CD4-positive, alpha-beta T cell (primary cell): ENCODE results near the gene DMXL2. TPM values are rescaled to one million over a fixed set of nuclear protein-coding genes. Genes with fewer than 3 reads are reported as not detected.

Source experiments
- ATAC-seq: fragments of 200-7000 bp; cut with Tn5 transposase; one replicate; pipeline ENCODE4 v1.10.0; 2022; ENCODE audit warnings: mild to moderate bottlenecking; ENCODE audit not compliant: poor library complexity
- CTCF ChIA-PET: fragments of 350-600 bp; sonication (Branson Sonifier 250); formaldehyde crosslinking; loops from one replicate; lab custom pipeline; 2021; ENCODE audit warnings: antibody characterized with exemption, inconsistent platforms; lab: Charles Lee
- POLR2A ChIA-PET: fragments of 350-600 bp; sonication (Branson Sonifier 250); formaldehyde crosslinking; loops from one replicate; lab custom pipeline; 2021; ENCODE audit warnings: antibody characterized with exemption, inconsistent platforms; lab: Charles Lee
- DNase-seq, 14 experiments: peaks; one replicate each; pipeline ENCODE4 v3.0.0-alpha.2; 2013 to 2020; ENCODE audit warnings: mixed read lengths in 2 of 14
- H3K27ac ChIP-seq, 2 donors: one replicate each; pipeline versions ENCODE4 v1.5.1 to v1.7.0; 2013; ENCODE audit warnings: low read length in 2 of 2, low read depth in 1 of 2, mild to moderate bottlenecking in 1 of 2
- H3K27me3 ChIP-seq, 2 experiments: 1 replicate in 1 of 2; 2 replicates in 1 of 2; pipeline versions ENCODE4 v1.6.1 to v1.7.0; 2013; ENCODE audit warnings: low read length in 2 of 2, control low read depth in 1 of 2, mild to moderate bottlenecking in 1 of 2, moderate library complexity in 1 of 2; ENCODE audit not compliant: insufficient read depth in 2 of 2, control insufficient read depth in 1 of 2
- H3K36me3 ChIP-seq: one replicate; pipeline ENCODE4 v1.6.1; 2013; ENCODE audit warnings: low read length, control low read depth; ENCODE audit not compliant: insufficient read depth
- H3K4me1 ChIP-seq: one replicate; pipeline ENCODE4 v1.6.1; 2013; ENCODE audit warnings: low read length, control low read depth; ENCODE audit not compliant: insufficient read depth
- H3K4me3 ChIP-seq: one replicate; pipeline ENCODE4 v1.5.1; 2013; ENCODE audit warnings: mild to moderate bottlenecking, low read length, moderate library complexity
- H3K9me3 ChIP-seq, 2 experiments: 1 replicate in 1 of 2; 2 replicates in 1 of 2; pipeline versions ENCODE4 v1.6.1 to v1.7.0; 2013; ENCODE audit warnings: low read length in 2 of 2, mild to moderate bottlenecking in 2 of 2, control low read depth in 1 of 2, moderate library complexity in 1 of 2; ENCODE audit not compliant: control insufficient read depth in 1 of 2, insufficient read depth in 1 of 2
- H3K27ac Mint-ChIP-seq: one replicate; pipeline ENCODE4 v1.8.0; 2020; ENCODE audit warnings: mixed read lengths
- H3K27me3 Mint-ChIP-seq: one replicate; pipeline ENCODE4 v1.8.0; 2021; ENCODE audit warnings: mixed read lengths
- H3K36me3 Mint-ChIP-seq: one replicate; pipeline ENCODE4 v1.8.0; 2021; ENCODE audit warnings: low read depth, mixed read lengths
- H3K4me1 Mint-ChIP-seq: one replicate; pipeline ENCODE4 v1.8.0; 2021; ENCODE audit warnings: low read depth, mixed read lengths
- H3K4me3 Mint-ChIP-seq: one replicate; pipeline ENCODE4 v1.8.0; 2020; ENCODE audit warnings: mild to moderate bottlenecking, mixed read lengths
- H3K9me3 Mint-ChIP-seq: one replicate; pipeline ENCODE4 v1.8.0; 2020; ENCODE audit warnings: mixed read lengths
- intact Hi-C, 2 experiments: fragments of 100-400 bp; cut with DNase I in 1 of 2; cut with micrococcal nuclease in 1 of 2; formaldehyde crosslinking; loops; one replicate each; pipeline versions ENCODE4 v1.15.1 to v1.9.0; 2023 to 2025; cut with DNase I, micrococcal nuclease
- total RNA-seq, 174 experiments: library from RNA in 2 of 174; stranded (reverse) in 2 of 174; gene quantifications; one replicate each; pipeline ENCODE4 v1.2.3 and lab custom pipeline; 2021 to 2026
- TF ChIP-seq, protein P1 (sequence below): fragments of 200-600 bp; IDR thresholded peaks from one replicate; pipeline ENCODE4 v1.8.0; 2022; ENCODE audit warnings: antibody characterized with exemption, mild to moderate bottlenecking

Gene DMXL2
- total RNA-seq, 2 experiments from 2014 or later: 4.7 to 5.5 TPM

GRCh38 chr15:51414256-51414860, 208.2 kb downstream of the DMXL2 start:
- no peak overlapping the region for H3K27ac Mint-ChIP-seq
- no peaks in the 10 kb centered on the region for H3K36me3 Mint-ChIP-seq
- no peak for DNase-seq
- intact Hi-C loops: no loop called here
- no peaks in the 10 kb centered on the region for H3K9me3 Mint-ChIP-seq
- no peaks in the 10 kb centered on the region for H3K27me3 ChIP-seq
- H3K4me1 ChIP-seq: no peaks in the 10 kb centered on the region
- TF ChIP-seq, protein P1, sequence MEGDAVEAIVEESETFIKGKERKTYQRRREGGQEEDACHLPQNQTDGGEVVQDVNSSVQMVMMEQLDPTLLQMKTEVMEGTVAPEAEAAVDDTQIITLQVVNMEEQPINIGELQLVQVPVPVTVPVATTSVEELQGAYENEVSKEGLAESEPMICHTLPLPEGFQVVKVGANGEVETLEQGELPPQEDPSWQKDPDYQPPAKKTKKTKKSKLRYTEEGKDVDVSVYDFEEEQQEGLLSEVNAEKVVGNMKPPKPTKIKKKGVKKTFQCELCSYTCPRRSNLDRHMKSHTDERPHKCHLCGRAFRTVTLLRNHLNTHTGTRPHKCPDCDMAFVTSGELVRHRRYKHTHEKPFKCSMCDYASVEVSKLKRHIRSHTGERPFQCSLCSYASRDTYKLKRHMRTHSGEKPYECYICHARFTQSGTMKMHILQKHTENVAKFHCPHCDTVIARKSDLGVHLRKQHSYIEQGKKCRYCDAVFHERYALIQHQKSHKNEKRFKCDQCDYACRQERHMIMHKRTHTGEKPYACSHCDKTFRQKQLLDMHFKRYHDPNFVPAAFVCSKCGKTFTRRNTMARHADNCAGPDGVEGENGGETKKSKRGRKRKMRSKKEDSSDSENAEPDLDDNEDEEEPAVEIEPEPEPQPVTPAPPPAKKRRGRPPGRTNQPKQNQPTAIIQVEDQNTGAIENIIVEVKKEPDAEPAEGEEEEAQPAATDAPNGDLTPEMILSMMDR: no peak
- no peak overlapping the region for H3K4me3 ChIP-seq
- no peak overlapping the region for H3K4me3 Mint-ChIP-seq
- peaks cover 2% of the 10 kb centered on the region for H3K27me3 Mint-ChIP-seq
- no peak for ATAC-seq
- ChIA-PET CTCF (no interaction called here), POLR2A (no interaction called here)
- no peaks in the 10 kb centered on the region for H3K36me3 ChIP-seq
- no peaks in the 10 kb centered on the region for H3K4me1 Mint-ChIP-seq
- H3K27ac ChIP-seq: no peak overlapping the region
- H3K9me3 ChIP-seq: no peaks in the 10 kb centered on the region

DNA sequence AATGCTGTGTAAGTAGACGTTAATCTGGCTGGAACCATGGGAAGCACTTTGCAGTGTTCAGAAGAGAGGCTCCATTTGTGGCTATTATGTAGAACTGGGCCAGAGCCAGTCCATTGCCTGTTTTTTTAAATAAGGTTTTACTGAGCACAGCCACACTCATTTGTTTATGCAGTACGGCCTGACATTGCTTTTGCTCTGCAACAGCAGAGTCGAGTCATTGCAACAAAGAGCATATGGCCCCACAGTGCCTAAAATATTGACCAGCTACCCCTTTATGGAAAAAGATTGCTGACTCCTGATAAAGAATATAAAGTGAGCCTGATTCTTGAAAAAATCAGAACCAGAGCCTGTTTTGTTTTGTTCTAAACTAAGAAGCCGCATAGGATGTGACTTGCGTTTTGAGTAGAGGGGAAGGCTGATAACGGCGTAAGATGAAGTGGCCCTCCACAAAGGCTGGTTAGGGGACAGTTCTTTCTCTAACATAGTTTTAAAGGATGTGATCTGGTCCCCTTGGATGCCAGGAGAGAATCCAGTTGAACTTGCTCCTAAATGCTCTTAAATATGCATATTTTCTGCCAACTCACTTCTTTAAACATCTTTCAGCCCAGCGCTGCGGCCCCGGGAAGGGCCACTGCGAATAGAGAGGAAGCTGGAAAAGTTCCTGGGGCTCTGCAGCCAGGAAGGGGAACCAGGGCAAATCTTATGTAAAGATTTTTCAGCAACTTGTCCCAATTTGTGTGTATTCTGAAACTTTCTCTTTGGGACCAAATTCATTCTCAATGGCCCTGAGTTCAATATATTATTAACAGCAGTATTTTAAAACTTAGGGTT, 216.7 kb downstream of the DMXL2 start:
- ChIA-PET POLR2A (no interaction called here), CTCF (no interaction called here)
- H3K36me3 ChIP-seq: no peaks in the 10 kb centered on the region
- intact Hi-C loops: no loop called here
- H3K9me3 ChIP-seq: no peaks in the 10 kb centered on the region
- ATAC-seq (no peak), DNase-seq (no peak)
- peaks cover 0 to 8% of the 10 kb centered on the region in 2 experiments for H3K27me3 ChIP-seq
- peaks cover 12% of the 10 kb centered on the region for H3K27me3 Mint-ChIP-seq
- no peak overlapping the region for H3K27ac ChIP-seq
- no peak overlapping the region for H3K4me3 ChIP-seq
- no peak overlapping the region for H3K27ac Mint-ChIP-seq
- TF ChIP-seq, protein P1: no peak
- no peaks in the 10 kb centered on the region for H3K9me3 Mint-ChIP-seq
- no peaks in the 10 kb centered on the region for H3K36me3 Mint-ChIP-seq
- no peaks in the 10 kb centered on the region for H3K4me1 ChIP-seq
- H3K4me3 Mint-ChIP-seq: no peak overlapping the region
- H3K4me1 Mint-ChIP-seq: no peaks in the 10 kb centered on the region

DNA sequence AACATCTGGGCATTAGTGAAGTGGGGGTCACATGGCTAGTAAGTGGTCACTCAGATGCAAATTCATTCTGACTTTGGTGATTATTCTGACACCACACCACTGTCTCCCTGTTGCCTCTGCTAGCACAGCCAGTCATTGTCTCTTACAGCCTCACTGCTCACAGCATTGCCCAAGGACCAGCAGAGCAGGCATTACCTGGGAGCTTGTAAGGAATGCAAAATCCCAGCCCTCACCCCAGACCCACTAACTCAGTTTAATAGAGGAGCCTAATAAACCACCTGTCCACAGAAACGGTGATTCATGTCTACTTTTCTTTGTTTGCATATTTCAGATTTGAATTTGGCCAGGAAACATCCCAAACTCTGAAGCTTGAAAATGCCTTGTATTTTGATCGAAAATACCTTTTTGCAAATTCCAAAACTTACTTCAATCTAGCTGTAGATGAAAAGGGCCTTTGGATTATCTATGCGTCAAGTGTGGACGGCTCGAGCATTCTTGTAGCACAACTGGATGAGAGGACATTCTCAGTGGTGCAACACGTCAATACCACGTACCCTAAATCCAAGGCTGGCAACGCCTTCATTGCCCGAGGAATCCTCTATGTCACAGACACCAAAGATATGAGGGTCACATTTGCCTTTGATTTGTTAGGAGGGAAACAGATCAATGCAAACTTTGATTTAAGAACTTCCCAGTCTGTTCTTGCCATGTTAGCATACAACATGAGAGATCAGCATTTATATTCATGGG, 218.4 kb downstream of the DMXL2 start:
- no peak for ATAC-seq
- TF ChIP-seq, protein P1: no peak
- H3K27me3 ChIP-seq: peaks cover 0 to 8% of the 10 kb centered on the region in 2 experiments
- intact Hi-C loops: no loop called here
- H3K4me1 ChIP-seq: no peaks in the 10 kb centered on the region
- POLR2A ChIA-PET: no interaction called here
- H3K9me3 ChIP-seq: no peaks in the 10 kb centered on the region
- H3K27me3 Mint-ChIP-seq: peaks cover 8% of the 10 kb centered on the region
- no peaks in the 10 kb centered on the region for H3K4me1 Mint-ChIP-seq
- no peak overlapping the region for H3K4me3 ChIP-seq
- no peak for DNase-seq
- no peaks in the 10 kb centered on the region for H3K36me3 ChIP-seq
- no peaks in the 10 kb centered on the region for H3K9me3 Mint-ChIP-seq
- H3K27ac ChIP-seq: no peak overlapping the region
- CTCF ChIA-PET: no interaction called here
- H3K4me3 Mint-ChIP-seq: no peak overlapping the region
- H3K36me3 Mint-ChIP-seq: no peaks in the 10 kb centered on the region
- H3K27ac Mint-ChIP-seq: no peak overlapping the region
